HepG2 (cell line): ENCODE results near the gene TBC1D7. TPM values are rescaled to one million over a fixed set of nuclear protein-coding genes. Genes with fewer than 3 reads are reported as not detected.
A peak's percentile ranks its signal among the peaks of the same experiment; 100 is the strongest.

Experiments used
- ARNTL ChIP-seq: sonication (generic); formaldehyde crosslinking; IDR thresholded peaks from 2 replicates; pipeline ENCODE4 v1.4.0; 2020; ENCODE audit warnings: mild to moderate bottlenecking, missing genetic modification reagents
- CBX2 ChIP-seq, 2 experiments: fragments of 200-600 bp in 1 of 2; sonication (generic); formaldehyde crosslinking in 1 of 2; IDR thresholded peaks; 2 replicates each; pipeline versions ENCODE4 v1.7.0 to v1.8.1; 2018 to 2022; ENCODE audit warnings: low read depth in 2 of 2, low read length in 1 of 2, mild to moderate bottlenecking in 1 of 2, missing genetic modification reagents in 1 of 2
- ELF3 ChIP-seq: IDR thresholded peaks from 2 replicates; pipeline ENCODE4 v1.6.1; 2016; ENCODE audit warnings: missing genetic modification reagents, missing compliant biosample characterization
- FOXM1 ChIP-seq: sonication (generic); formaldehyde crosslinking; IDR thresholded peaks from 2 replicates; pipeline ENCODE4 v1.5.0; 2020; ENCODE audit warnings: missing genetic modification reagents
- IKZF4 ChIP-seq: sonication (generic); formaldehyde crosslinking; IDR thresholded peaks from 2 replicates; pipeline ENCODE4 v1.5.1; 2020; ENCODE audit warnings: borderline replicate concordance, mild to moderate bottlenecking, low read depth, missing genetic modification reagents; ENCODE audit errors: not compliant biosample characterization
- KLF6 ChIP-seq: IDR thresholded peaks from 2 replicates; pipeline ENCODE4 v1.8.0; 2016; ENCODE audit warnings: missing biosample characterization, missing genetic modification reagents
- MAFK ChIP-seq, 2 experiments: IDR thresholded peaks in 1 of 2; conservative IDR thresholded peaks in 1 of 2; 2 replicates each; pipeline ENCODE4 v1.6.1; 2011; ENCODE audit warnings: improper control_type of control experiment in 2 of 2, low read length in 2 of 2
- MIXL1 ChIP-seq: IDR thresholded peaks from 2 replicates; pipeline ENCODE4 v1.6.1; 2016
- MTF2 ChIP-seq: sonication (generic); formaldehyde crosslinking; IDR thresholded peaks from 2 replicates; pipeline ENCODE4 v1.5.0; 2020; ENCODE audit warnings: missing genetic modification reagents, borderline replicate concordance
- NR1H2 ChIP-seq: sonication (generic); formaldehyde crosslinking; IDR thresholded peaks from 2 replicates; pipeline ENCODE4 v1.8.1; 2022; ENCODE audit warnings: low read depth, missing genetic modification reagents, borderline replicate concordance
- PHF5A ChIP-seq: IDR thresholded peaks from one replicate; pipeline ENCODE4 v1.6.1; 2018; ENCODE audit warnings: low read depth, missing genetic modification reagents; ENCODE audit not compliant: unreplicated experiment
- SIX4 ChIP-seq: sonication (generic); formaldehyde crosslinking; IDR thresholded peaks from 2 replicates; pipeline ENCODE4 v1.4.0; 2020; ENCODE audit warnings: missing genetic modification reagents
- SRSF9 ChIP-seq: fragments of 200-400 bp; formaldehyde crosslinking; IDR thresholded peaks from 2 replicates; pipeline ENCODE4 v1.6.1; 2018; ENCODE audit warnings: borderline replicate concordance, mild to moderate bottlenecking, low read depth, low read length; ENCODE audit not compliant: insufficient read depth, poor library complexity, severe bottlenecking
- STAG1 ChIP-seq: sonication (generic); formaldehyde crosslinking; IDR thresholded peaks from 2 replicates; pipeline ENCODE4 v1.4.0; 2020; ENCODE audit warnings: missing genetic modification reagents
- TBL1XR1 ChIP-seq: fragments of 150-350 bp; IDR thresholded peaks from 2 replicates; pipeline ENCODE4 v1.6.1; 2014; ENCODE audit warnings: borderline replicate concordance, low read length; ENCODE audit not compliant: partially characterized antibody
- YEATS2 ChIP-seq: sonication (generic); formaldehyde crosslinking; IDR thresholded peaks from 2 replicates; pipeline ENCODE4 v1.4.0; 2020; ENCODE audit warnings: missing genetic modification reagents, borderline replicate concordance
- ZKSCAN8 ChIP-seq: IDR thresholded peaks from 2 replicates; pipeline ENCODE4 v1.6.1; 2016; ENCODE audit warnings: borderline replicate concordance, missing genetic modification reagents, missing compliant biosample characterization
- ZNF224 ChIP-seq: sonication (generic); formaldehyde crosslinking; IDR thresholded peaks from 2 replicates; pipeline ENCODE4 v1.5.0; 2020; ENCODE audit warnings: mild to moderate bottlenecking, missing genetic modification reagents
- ZNF367 ChIP-seq: sonication (generic); formaldehyde crosslinking; IDR thresholded peaks from 2 replicates; pipeline ENCODE4 v1.4.0; 2020; ENCODE audit warnings: missing genetic modification reagents, borderline replicate concordance
- ZNF616 ChIP-seq: sonication (generic); formaldehyde crosslinking; IDR thresholded peaks from 2 replicates; pipeline ENCODE4 v1.5.0; 2020; ENCODE audit warnings: low read depth, mild to moderate bottlenecking, missing genetic modification reagents
- ZNF7 ChIP-seq: IDR thresholded peaks from 2 replicates; pipeline ENCODE4 v1.6.1; 2016; ENCODE audit warnings: missing biosample characterization, missing genetic modification reagents
- ZNF761 ChIP-seq: sonication (generic); formaldehyde crosslinking; conservative IDR thresholded peaks from 2 replicates; pipeline ENCODE4 v1.4.0; 2020; ENCODE audit warnings: mild to moderate bottlenecking, missing genetic modification reagents
- polyA plus RNA-seq, 8 experiments: library from polyadenylated mRNA; depleted of rRNA in 3 of 8; stranded (reverse) in 7 of 8; unstranded in 1 of 8; fragments of >200 nt; fragmentation: Illumina TruSeq in 4 of 8; extraction: Trizol in 4 of 8; gene quantifications; 2 replicates each; pipeline versions ENCODE4 v1.2.1 to v1.2.3, GENCODE V29; 2011 to 2016; ENCODE audit warnings: low read depth in 4 of 8, missing spikeins in 1 of 8, mixed read lengths in 1 of 8; ENCODE audit not compliant: insufficient read depth in 1 of 8
- total RNA-seq, 5 experiments: library from RNA; depleted of rRNA; stranded (reverse); fragments of >200 nt; fragmentation: Illumina TruSeq; extraction: Trizol; gene quantifications; 2 replicates each; pipeline ENCODE4 v1.2.3, GENCODE V29; 2016; ENCODE audit warnings: low read depth in 1 of 5
- TF ChIP-seq, protein P1 (sequence below): IDR thresholded peaks from 2 replicates; pipeline ENCODE4 v1.6.1; 2016; ENCODE audit warnings: missing compliant biosample characterization, missing genetic modification reagents, borderline replicate concordance
- TF ChIP-seq, protein P2 (sequence below): sonication (generic); formaldehyde crosslinking; IDR thresholded peaks from 2 replicates; pipeline ENCODE4 v1.4.0; 2020; ENCODE audit warnings: mild to moderate bottlenecking, missing genetic modification reagents, borderline replicate concordance
- TF ChIP-seq, protein P3 (sequence below): sonication (generic); formaldehyde crosslinking; IDR thresholded peaks from 2 replicates; pipeline ENCODE4 v1.5.1; 2020; ENCODE audit warnings: missing genetic modification reagents, mild to moderate bottlenecking, borderline replicate concordance
- TF ChIP-seq, protein P4 (sequence below): sonication (generic); formaldehyde crosslinking; IDR thresholded peaks from 2 replicates; pipeline ENCODE4 v1.4.0; 2020; ENCODE audit warnings: missing genetic modification reagents

Gene TBC1D7
- total and polyA plus RNA-seq, 2 of the 13 experiments (the other 11 are each of a cell fraction or from before 2014, with no cell fraction given): 23.3 to 30.8 TPM

DNA sequence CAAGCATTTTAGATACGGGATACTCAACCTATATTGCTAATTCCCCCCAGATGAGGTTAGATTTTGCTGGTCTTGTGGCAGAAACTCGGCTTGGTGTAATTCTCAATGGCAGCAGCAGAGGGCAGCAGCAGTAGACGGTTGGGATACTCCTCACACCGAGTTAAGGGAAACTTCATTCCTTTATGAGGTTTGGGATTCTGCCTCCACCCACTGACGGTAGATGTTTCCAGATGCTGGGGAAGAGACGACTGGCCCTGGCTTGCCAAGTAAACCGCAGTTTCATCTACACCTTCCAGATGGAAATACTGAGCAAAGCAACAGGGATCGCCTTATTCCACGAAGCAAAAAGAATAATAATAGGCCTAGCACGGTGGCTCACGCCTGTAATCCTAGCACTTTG is 8.2 kb upstream of the TBC1D7 start (continued):
- TF ChIP-seq, protein P1, sequence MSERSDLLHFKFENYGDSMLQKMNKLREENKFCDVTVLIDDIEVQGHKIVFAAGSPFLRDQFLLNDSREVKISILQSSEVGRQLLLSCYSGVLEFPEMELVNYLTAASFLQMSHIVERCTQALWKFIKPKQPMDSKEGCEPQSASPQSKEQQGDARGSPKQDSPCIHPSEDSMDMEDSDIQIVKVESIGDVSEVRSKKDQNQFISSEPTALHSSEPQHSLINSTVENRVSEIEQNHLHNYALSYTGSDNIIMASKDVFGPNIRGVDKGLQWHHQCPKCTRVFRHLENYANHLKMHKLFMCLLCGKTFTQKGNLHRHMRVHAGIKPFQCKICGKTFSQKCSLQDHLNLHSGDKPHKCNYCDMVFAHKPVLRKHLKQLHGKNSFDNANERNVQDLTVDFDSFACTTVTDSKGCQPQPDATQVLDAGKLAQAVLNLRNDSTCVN: no peak
- TF ChIP-seq PHF5A (no peak), MIXL1 (CRISPR knock-in tag) (peak; percentile 39; the same call in 1 of the 2 replicates), ZNF224 (no peak), ZKSCAN8 (CRISPR knock-in tag) (no peak), FOXM1 (CRISPR knock-in tag) (no peak), KLF6 (0 out of 2 replicates have a peak, but pooled peaks have one; percentile 24), SIX4 (CRISPR knock-in tag) (no peak), MAFK (conservative IDR thresholded peaks at IDR 0.05 in 1 of 2, IDR thresholded peaks at IDR 0.05 in 1 of 2; ENCODE audit: low read length in 2 of 2) (no peak), ZNF7 (CRISPR knock-in tag) (no peak), IKZF4 (CRISPR knock-in tag) (no peak), ELF3 (CRISPR knock-in tag) (0 out of 2 replicates have a peak, but pooled peaks have one; percentile 16), TBL1XR1 (no peak), NR1H2 (CRISPR knock-in tag) (no peak), STAG1 (CRISPR knock-in tag) (peak; percentile 98), ZNF367 (CRISPR knock-in tag) (no peak), ARNTL (CRISPR knock-in tag) (peak; percentile 28; the same call in 1 of the 2 replicates), YEATS2 (CRISPR knock-in tag) (0 out of 2 replicates have a peak, but pooled peaks have one; percentile 28), MTF2 (no peak), ZNF616 (CRISPR knock-in tag) (no peak), SRSF9 (no peak), ZNF761 (no peak), CBX2 (IDR thresholded peaks at IDR 0.05; ENCODE audit: low read depth, low read length) (no peak), CBX2 (CRISPR knock-in tag; IDR thresholded peaks at IDR 0.05; ENCODE audit: low read depth) (no peak)
- TF ChIP-seq, protein P2, sequence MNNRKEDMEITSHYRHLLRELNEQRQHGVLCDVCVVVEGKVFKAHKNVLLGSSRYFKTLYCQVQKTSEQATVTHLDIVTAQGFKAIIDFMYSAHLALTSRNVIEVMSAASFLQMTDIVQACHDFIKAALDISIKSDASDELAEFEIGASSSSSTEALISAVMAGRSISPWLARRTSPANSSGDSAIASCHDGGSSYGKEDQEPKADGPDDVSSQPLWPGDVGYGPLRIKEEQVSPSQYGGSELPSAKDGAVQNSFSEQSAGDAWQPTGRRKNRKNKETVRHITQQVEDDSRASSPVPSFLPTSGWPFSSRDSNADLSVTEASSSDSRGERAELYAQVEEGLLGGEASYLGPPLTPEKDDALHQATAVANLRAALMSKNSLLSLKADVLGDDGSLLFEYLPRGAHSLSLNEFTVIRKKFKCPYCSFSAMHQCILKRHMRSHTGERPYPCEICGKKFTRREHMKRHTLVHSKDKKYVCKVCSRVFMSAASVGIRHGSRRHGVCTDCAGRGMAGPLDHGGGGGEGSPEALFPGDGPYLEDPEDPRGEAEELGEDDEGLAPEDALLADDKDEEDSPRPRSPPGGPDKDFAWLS (CRISPR knock-in tag): no peak
- TF ChIP-seq, protein P3, sequence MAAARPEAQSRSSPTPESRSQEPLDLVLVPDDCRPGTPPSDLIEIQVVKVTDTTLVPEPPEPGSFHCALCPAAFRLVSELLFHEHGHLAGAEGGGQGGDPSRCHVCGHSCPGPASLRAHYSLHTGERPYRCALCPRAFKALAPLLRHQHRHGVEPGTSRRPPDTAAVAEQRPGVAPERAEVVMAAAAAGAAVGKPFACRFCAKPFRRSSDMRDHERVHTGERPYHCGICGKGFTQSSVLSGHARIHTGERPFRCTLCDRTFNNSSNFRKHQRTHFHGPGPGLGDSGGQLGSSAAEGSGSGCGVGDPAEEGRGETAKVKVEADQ (CRISPR knock-in tag): no peak
- TF ChIP-seq, protein P4, sequence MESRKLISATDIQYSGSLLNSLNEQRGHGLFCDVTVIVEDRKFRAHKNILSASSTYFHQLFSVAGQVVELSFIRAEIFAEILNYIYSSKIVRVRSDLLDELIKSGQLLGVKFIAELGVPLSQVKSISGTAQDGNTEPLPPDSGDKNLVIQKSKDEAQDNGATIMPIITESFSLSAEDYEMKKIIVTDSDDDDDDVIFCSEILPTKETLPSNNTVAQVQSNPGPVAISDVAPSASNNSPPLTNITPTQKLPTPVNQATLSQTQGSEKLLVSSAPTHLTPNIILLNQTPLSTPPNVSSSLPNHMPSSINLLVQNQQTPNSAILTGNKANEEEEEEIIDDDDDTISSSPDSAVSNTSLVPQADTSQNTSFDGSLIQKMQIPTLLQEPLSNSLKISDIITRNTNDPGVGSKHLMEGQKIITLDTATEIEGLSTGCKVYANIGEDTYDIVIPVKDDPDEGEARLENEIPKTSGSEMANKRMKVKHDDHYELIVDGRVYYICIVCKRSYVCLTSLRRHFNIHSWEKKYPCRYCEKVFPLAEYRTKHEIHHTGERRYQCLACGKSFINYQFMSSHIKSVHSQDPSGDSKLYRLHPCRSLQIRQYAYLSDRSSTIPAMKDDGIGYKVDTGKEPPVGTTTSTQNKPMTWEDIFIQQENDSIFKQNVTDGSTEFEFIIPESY: 0 out of 2 replicates have a peak, but pooled peaks have one; percentile 9
